Left ventricle myocardium superior (tissue), 1 donor: ENCODE measurements around the gene FOXJ2. TPM values are rescaled to one million over a fixed set of nuclear protein-coding genes. Genes with fewer than 3 reads are reported as not detected.
"Not testable (repeated sequence)": the region's sequence is repeated elsewhere in the genome, so short reads cannot be mapped to it uniquely, and the experiment has no call there.

Experiments used
- ATAC-seq: fragments of 200-7000 bp; cut with Tn5 transposase; one replicate; pipeline ENCODE4 v1.9.1; 2020; ENCODE audit warnings: mild to moderate bottlenecking, moderate library complexity
- DNase-seq: peaks from one replicate; pipeline ENCODE4 v3.0.0-alpha.2; 2020
- intact Hi-C: fragments of 100-400 bp; cut with micrococcal nuclease; formaldehyde crosslinking; loops from one replicate; pipeline ENCODE4 v1.11.0; 2022
- total RNA-seq: library from RNA; stranded (reverse); fragmentation: NEBNext Ultra II Directional; extraction: Animal tissue kit (Norgen Biotek cat#: 25700); gene quantifications from one replicate; pipeline ENCODE4 v1.2.1, GENCODE V29; 2021
- donor health status: DM: no; HTN: yes; CAD: no; lungs with severe emphysema.

Gene FOXJ2
- total RNA-seq, 1 donor from 2014 or later = 25.9 TPM

DNA sequence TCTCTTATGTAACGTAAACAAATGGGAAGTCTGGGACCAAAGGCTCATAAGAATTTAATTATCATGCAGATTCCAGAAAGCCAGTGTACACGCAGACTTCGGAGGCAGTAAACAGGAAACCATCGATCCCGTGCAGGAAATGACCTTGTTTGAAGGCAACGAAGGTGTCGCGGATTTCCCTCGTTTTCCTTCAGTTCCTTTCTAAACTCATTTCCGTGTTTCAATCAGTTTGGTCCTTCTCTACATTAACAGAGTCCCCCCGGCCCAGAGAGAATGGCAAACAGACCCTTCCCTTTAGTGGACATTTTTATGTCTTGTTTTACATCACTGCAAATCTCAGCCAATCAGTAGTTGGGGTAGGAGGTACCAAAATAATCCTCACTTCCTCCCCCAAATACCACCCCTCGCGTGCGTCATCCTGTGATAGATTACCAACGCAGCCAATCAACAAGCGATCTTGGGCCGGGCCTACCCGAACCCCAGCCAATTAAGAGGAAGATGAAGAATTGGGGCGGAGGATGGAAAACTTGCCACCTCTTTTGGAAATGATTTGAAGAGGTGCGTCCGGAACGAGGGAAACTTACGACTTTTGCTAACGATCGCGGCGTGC is 6.1 kb upstream of the FOXJ2 start:
- intact Hi-C loops = no loop called here
- peak; percentile 99 for ATAC-seq
- peak; percentile 92 for DNase-seq

DNA sequence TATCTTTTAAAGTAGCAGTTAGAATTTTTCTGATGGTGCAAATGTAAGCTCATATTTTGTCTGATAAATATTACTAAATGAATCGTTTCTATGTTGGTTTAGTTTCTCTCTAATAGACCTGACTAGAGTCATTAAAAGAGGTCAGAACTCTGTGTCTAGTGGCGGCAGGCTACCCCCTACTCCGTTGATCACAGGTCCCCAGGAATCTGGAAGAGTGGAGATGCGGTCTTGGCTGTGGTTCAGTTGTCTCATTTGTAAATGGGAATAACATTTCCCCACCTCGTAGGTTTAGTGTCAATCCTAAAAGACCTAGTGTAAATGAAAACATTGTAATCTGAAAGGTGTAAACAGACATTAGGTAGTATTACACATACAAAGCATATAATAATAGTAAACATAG is 4.7 kb upstream of the FOXJ2 start:
- ATAC-seq (no peak), DNase-seq (no peak)
- intact Hi-C loops = no loop called here

DNA sequence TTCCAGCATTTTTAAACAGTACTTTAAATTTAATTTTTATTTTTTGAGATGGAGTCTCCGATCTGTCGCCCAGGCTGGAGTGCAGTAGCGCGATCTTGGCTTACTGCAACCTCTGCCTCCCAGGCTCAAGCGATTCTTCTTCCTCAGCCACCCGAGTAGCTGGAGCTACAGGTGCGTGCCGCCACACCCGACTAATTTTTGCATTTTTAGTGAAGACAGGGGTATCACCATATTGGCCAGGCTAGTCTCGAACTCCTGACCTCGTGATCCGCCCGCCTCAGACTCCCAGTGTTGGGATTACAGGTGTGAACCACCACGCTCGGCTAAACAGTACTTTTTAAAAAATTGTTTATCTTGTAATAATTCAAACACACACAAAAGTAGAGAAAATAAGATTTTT is 4.2 kb upstream of the FOXJ2 start:
- intact Hi-C loops = no loop called here
- ATAC-seq = no peak
- no peak for DNase-seq

DNA sequence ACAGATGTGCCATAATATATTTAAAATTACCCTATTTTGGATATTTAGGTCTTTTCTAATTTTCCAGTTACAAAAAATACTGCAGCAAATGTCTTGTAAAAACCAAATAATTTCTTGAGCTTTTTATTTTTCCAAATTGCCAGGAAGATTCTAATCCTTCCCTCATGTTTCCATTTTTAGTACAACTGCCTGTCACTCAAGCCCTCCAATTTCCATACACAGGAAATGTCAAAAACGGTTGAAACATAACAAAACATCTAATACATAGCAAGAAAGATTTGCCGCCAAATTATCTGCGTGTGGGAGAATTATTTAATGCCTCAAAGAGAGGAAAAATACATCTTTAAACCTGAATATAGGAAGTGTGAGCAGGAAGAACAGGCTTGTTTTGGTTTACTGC is 2.3 kb upstream of the FOXJ2 start:
- DNase-seq (no peak), ATAC-seq (no peak)
- intact Hi-C loops = no loop called here

DNA sequence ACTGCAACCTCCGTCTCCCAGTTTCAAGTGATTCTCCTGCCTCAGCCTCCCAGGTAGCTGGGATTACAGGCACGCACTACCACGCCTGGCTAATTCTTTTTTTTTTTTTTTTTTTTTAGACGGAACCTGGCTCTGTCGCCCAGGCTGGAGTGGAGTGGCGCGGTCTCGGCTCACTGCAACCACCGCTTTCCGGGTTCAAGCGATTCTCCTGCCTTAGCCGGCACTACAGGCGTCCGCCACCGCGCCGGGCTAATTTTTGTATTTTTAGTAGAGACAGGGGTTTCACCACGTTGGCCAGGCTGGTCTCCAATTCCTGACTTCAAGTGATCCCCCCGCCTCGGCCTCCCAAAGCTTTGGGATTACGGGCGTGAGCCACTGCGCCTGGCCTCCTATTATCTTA is 1.5 kb upstream of the FOXJ2 start:
- intact Hi-C loops = not testable (repeated sequence)

DNA sequence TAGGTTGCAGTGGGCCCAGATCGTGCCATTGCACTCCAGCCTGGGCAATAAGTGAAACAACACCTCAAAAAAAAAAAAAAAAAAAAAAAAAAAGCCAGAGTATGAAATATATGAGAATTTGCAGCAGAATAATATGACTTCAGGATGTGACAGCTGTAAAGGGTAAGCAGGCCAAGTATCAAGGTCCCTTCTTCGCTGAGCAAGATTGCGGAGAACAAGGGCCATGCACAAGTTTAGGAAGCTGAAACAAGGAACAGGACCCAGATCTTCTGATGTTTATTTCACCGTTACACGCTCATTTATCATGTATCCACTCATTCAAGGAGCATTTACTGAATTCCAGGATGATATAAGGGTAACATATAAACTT is 659 bp upstream of the FOXJ2 start:
- intact Hi-C loops = no loop called here
- ATAC-seq (no peak), DNase-seq (no peak)

More for the DNA sequence above, 1.5 kb upstream of the FOXJ2 start:
- not testable (repeated sequence) for DNase-seq, ATAC-seq

DNA sequence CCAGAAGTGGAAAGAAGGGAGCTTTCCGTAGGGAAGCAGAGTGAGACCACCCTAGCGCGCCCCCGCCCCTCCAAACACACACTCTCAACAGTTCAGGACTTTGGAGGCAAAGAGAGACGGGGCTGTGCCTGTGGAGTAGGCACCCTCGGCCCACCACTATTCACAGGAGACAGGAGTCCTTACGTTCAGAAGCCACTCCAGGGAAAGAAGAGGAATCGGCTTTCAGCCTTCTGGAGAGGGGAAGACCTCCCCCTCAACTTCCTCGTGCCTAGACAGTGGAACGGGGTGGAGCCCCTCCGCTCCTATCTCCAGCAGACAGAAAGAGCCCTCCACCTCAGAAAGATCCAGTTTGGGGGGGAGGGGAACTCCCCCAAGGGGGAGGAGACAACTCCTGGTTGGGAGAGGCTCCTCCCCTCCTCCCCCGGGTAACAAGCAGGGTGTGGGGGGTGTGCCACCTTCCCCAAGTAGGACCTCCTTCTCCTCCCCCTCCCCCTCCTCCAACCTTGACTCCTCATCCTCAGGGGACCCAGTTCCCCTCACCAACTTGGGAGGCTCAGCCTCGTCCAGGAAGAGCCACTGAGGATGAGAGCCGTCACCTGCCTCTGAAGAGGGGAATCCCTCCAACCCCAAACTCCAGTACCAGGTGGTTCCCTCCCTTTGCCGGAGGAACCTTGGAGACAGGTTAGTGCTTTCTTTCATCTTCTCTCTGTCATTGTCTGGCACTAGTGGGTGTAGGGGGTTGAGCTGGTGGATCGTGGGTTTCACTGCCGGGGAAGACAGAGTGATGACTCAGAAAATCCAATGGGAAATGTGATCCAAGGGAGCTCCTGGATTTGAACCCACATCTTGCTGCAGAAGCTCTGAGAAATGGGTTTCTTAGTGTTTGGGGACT is 883 bp downstream of the FOXJ2 start:
- intact Hi-C loops = no loop called here
- DNase-seq (peak; percentile 58), ATAC-seq (peak; percentile 61)

DNA sequence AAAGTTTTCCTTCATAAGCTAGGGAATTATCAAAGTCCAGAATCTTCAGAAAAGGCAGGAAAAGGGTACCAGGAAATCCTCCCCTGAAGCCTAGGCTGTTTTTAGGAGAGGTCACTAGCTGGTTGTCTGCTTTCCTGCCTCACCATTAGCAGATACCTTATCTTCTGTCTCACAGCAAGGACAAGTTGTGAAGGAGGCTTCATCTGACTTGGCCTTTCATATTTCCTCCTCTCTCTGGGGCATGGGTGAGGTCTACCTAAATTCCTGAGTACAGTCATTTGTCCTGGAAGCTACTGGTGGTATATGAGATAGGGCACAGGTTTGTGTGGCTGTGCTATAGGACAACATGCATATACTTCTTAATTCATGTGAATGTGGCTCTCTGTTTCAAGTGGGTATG is 2.3 kb downstream of the FOXJ2 start:
- intact Hi-C loops = no loop called here
- ATAC-seq = no peak
- DNase-seq = no peak

DNA sequence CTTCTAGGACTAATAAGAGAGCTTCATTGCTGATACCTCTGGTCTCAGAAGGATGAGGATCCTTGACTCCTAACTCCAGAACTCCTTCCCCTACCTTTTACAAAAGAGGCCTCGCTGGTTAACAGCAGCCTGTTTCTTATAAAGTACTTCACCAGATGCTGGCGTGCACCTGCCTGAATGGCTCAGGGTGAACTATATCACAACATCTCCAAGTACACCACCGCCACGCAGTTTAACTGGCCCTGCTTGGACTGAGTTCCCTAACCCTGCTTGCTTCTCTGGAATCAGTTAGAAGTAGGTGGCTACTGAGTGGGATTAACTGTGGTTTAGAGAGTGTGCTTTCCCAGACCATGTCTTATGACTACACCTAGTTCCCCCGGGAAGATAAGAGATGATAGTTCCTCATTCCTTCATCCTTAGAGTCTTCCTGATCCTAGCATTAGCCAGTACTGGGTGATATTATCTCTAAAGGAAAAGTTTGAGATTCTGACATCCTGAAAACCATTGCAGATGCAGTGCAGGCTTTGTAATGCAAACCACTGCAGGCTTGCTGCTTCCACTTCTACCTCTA is 3.0 kb downstream of the FOXJ2 start:
- DNase-seq = no peak
- ATAC-seq = no peak
- intact Hi-C loops = no loop called here

DNA sequence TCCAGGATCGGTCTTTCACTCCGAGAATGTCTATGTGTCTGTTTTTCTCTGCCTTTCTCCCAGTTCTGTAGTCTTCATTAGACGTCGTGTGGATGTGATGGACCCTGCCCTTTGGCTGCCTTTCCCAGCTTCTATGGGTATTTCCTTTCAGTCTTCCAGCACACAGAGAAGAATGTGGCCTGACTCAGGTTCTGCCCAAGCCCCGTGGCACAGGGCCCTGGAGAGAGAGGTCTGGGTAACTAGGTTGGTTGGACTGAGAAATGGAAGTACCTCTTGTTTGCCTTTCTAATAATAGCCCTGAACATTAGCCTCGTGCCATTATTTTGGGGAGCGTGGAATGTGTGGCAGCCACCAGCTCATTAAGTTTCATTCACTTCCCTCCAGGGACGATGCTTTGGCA is 3.8 kb downstream of the FOXJ2 start:
- peak; percentile 42 for ATAC-seq
- DNase-seq = peak; percentile 71
- intact Hi-C loops = no loop called here

DNA sequence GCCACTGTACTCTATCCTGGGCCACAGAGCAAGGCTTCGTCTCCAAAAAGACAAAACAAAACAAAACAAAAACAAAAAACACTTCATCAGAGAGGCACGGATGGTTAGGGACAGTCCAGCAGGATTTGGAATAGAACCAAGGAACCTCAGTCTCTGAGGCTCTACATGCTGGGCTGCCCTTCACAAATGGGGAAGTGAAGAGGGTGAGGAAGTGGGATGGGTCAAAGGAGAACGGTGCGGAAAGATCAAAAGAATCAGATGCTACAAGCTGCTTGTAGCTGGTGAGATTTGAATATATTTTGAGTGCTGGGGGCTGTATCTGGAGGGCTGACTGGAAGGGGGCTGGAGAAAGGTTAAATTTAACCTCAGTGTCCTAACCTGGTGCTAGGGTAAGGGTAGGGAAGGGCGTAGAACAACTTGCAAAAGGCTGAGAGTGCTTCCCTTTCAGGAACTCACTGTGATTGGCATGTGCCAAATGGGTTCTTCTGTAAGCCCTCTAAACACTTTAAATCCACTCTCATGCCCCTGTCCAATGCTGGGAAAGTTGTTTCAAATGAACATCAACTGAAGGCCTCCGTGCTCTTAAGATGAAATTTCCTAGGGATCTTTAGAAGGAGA is 4.6 kb downstream of the FOXJ2 start:
- intact Hi-C loops = no loop called here
- ATAC-seq = no peak
- no peak for DNase-seq

DNA sequence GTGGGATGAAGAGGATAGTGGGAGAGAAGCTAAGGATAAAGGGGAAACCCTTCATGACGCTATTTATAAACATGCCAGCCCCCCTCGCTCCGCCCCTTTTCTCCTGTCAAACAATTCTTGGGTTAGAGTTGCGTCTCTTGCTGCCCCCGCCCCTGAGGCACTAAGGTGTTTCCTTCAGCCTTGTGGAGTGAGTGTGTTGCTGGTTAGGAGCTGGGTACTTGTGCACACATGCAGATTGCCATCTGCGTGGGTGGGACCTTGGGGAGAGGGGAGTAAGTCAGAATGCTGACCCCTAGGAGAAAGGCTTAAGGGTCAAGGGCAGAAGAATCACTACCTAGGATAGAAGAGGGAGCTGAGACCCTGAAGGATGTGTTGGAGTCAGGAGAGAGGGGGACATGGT is 5.4 kb downstream of the FOXJ2 start:
- ATAC-seq (no peak), DNase-seq (no peak)
- intact Hi-C loops = no loop called here

DNA sequence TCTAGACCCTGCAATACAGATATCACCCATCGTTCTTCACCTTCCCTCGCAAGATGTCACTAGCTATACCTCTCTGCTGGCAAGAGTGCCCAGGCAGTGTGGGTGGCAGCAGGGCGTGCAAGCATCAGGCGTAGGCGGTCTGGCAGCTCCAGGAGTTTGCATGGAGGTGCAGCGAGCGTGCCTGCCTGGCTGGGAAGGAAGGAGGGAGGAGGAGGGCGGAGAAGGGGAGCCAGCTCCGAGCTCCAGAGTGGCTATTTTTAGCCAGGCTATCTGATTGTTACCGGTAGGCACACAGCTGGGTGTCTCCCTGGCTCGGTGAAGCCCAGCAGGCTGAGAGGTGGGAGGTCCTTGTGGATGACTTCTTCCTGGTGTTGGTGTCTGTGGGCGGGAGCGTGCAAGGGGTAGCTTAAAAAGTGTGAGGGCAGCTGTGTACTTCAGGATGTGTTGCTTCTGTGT is 6.2 kb downstream of the FOXJ2 start:
- intact Hi-C loops = no loop called here
- ATAC-seq = peak; percentile 89

DNA sequence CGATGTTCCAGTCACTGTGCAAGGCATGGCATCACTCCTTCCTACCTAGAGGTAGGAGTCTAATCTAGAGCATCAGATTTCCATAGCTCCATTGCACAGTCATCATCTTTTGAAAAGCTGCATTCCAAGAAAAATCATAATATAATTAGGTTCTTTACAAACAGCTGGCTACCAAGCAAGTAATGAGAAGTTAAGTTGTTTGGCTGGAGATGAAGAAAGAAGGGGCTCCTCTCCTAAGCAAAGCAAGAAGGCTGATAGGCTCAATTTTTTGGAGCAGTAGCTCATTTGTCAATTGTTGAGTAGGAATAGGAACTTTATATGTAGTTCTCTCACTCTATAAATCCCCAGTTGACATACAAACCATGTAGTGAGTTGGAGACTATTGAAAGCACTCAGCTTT is 8.3 kb downstream of the FOXJ2 start:
- ATAC-seq = no peak
- intact Hi-C loops = loop anchor here (5.0 kb wide), 1 partner anchor 37 kb away; no protein-coding TSS in a partner anchor
- DNase-seq = no peak

More for the DNA sequence above, 6.2 kb downstream of the FOXJ2 start:
- peak; percentile 77 for DNase-seq

DNA sequence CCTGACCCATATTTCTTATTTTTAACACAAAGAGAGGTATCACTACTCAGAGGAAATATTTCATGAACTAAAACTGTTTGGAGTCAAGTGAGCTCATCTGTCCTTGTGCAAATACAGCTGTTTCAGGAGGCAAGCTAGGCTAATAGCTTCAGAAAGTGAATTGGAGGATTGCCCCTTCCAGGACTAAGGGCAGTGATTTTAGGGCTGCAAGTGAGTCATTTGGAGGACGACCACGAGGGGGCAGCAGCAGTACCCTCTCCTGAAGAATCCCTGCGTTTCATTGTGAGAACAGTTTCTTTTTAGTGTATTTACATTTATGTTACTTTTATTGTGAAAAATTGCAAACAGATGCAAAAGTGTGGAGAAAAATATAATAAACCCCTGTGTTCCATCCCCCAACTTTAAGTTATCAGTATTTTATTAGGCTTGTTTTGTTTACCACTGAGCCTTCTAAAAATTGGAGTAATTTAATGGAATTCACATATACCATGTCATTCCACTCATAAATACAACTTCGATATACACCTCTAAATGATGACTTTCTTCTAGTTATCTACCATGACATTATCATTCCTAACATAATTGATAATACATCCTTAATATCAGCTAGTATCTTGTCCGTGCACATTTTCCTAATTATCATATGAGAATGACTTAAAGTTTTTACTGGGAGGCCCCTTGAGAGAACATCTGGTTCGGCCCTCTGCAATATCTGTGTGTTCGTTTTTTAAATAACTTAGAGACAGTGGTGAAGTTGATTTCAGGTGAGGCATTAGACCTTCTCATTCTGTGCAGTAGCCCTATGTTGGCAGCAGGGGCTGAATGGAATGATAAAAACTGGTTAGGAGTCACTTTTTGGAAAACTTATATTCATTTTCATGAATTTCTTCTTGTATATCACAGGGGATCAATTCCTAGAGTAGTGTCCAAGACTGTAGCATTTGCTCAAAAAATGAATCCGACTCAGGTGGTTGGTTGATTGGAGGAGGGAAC is 13.7 kb downstream of the FOXJ2 start:
- DNase-seq = peak; percentile 88
- intact Hi-C loops = no loop called here
- peak; percentile 76 for ATAC-seq

DNA sequence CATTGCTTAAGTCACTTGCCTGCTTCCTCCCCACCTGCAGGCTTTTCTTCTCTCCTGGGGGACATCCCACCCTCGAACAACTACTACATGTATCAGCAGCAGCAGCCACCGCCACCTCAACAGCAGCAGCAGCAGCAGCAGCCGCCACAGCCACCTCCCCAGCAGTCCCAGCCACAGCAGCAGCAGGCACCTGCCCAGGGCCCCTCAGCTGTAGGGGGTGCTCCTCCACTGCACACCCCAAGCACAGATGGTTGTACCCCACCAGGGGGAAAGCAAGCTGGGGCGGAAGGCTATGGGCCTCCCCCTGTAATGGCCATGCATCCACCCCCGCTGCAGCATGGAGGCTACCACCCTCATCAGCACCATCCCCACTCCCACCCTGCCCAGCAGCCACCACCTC is 15.3 kb downstream of the FOXJ2 start:
- ATAC-seq (no peak), DNase-seq (no peak)
- intact Hi-C loops = no loop called here

DNA sequence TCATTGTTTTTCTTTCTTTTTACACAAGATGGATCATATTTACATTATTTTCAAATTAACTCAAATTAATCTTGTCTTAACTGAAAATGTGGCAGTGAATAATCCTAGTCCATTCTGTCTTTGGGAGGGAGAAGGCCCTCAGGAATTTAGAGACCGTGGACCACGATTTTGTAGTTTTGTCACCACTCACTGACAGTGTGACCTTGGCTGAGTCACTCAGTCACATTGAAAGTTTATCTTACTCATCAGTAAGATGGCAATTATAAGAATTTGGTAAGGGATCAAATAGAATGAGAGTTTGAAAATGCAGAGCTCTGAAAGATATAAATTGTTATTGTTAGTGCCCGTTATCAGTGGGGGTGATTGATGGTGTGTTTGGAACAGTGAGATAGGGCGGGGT is 16.4 kb downstream of the FOXJ2 start:
- ATAC-seq (no peak), DNase-seq (no peak)
- intact Hi-C loops = no loop called here

DNA sequence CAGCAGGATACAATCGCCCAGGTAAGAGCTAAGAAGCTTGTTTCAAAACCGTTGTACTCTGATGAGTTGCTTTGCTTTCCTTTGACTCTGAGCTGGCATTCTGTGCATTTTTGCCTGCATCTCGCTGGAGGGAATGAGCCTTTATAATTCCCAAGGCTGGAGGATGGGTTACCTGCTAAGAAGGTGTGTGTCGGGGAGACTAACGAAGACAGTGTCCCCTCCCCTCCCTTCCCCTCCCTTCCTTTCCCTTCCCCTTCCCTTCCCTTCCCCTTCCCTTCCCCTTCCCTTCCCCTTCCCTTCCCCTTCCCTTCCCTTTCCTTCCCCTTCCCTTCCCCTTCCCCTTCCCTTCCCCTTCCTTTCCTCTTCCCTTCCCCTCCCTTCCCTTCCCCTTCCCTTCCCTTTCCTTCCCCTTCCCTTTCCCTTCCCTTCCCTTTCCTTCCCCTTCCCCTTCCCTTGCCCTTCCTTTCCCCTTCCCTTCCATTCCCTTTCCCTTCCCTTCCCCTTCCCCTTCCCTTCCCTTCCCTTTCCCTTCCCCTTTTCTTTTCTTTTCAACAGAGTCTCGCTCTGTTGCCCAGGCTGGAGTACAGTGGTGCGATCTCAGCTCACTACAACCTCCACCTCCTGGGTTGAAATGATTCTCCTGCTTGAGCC is 18.2 kb downstream of the FOXJ2 start:
- ATAC-seq = no peak
- intact Hi-C loops = no loop called here

More for the DNA sequence above, 18.2 kb downstream of the FOXJ2 start:
- no peak for DNase-seq
